ENCODE measurements around the gene SLC22A12.

Gene SLC22A12

GRCh38 chr11:64629103-64629502 is 38.1 kb downstream of the SLC22A12 start:
- no peak for DNase-seq

GRCh38 chr11:64629796-64630562 is 39.0 kb downstream of the SLC22A12 start:
- no peak for DNase-seq

GRCh38 chr11:64631675-64632074 is 40.7 kb downstream of the SLC22A12 start:
- DNase-seq = no peak

- DNase-seq = no peak
These were observed 41.2 kb downstream of the SLC22A12 start for GRCh38 chr11:64632237-64632636.

GRCh38 chr11:64632654-64633053 is 41.6 kb downstream of the SLC22A12 start:
- no peak for DNase-seq

GRCh38 chr11:64633555-64634159 is 42.6 kb downstream of the SLC22A12 start:
- DNase-seq = no peak

- no peak for DNase-seq
These were observed 46.5 kb downstream of the SLC22A12 start for GRCh38 chr11:64637334-64638017.

GRCh38 chr11:64638018-64638665 is 47.1 kb downstream of the SLC22A12 start:
- peak; percentile 75 for DNase-seq

GRCh38 chr11:64638829-64639228 is 47.8 kb downstream of the SLC22A12 start:
- DNase-seq = no peak

GRCh38 chr11:64639885-64640284 is 48.9 kb downstream of the SLC22A12 start:
- DNase-seq = no peak

GRCh38 chr11:64641596-64642417 is 50.8 kb downstream of the SLC22A12 start:
- DNase-seq = no peak

- DNase-seq = no peak
These were observed 51.4 kb downstream of the SLC22A12 start for GRCh38 chr11:64642418-64642735.

- no peak for DNase-seq
These were observed 51.8 kb downstream of the SLC22A12 start for GRCh38 chr11:64642871-64643255.

GRCh38 chr11:64643256-64643881 is 52.3 kb downstream of the SLC22A12 start:
- DNase-seq = no peak

GRCh38 chr11:64643920-64644646 is 53.1 kb downstream of the SLC22A12 start:
- no peak for DNase-seq

- DNase-seq = no peak
These were observed 53.7 kb downstream of the SLC22A12 start for GRCh38 chr11:64644647-64645275.

- no peak for DNase-seq
These were observed 56.2 kb downstream of the SLC22A12 start for GRCh38 chr11:64647019-64647779.

- DNase-seq = no peak
These were observed 57.5 kb downstream of the SLC22A12 start for GRCh38 chr11:64648551-64648950.

GRCh38 chr11:64649291-64649697 is 58.3 kb downstream of the SLC22A12 start:
- DNase-seq = no peak

- DNase-seq = no peak
These were observed 60.0 kb downstream of the SLC22A12 start for GRCh38 chr11:64650923-64651523.

All from DMS79 (cell line).